ENCODE data around the gene CDRT4.

Gene CDRT4

DNA sequence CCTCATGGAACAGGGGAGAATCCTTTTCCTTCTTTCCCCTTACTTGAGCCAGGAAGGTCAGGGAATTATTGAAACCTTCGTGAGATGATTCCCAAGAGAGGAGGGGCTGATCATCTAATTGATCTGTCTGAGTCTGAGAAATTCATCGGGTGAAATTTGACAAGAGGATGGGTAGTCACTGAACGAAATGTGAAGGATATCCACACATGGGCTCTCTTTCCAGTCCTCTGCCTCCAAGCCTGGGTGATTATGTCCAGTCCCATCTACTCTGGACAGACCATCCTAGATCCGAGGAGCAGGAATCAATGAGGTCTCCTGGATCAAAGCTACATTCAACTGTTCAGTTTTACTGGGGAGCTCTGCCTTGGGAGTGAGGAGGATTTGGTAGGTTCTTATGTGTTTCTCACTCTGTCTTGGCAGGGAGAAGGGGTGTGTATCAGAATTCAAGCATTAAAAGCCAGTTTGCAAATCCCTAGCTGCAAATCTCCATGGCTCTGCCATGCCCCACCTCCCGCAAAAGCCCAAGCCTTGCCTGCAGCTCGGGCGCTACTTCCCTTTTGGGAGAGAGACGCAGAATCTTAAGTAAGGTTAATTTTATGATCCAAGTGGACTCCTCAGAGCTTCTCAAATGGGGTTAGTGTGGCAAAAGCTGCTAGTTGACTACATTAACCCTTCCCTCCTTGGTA is 78.9 kb downstream of the CDRT4 start:
- DNase-seq, result no peak

GRCh38 chr17:15386083-15386482 is 81.3 kb downstream of the CDRT4 start:
- no peak for DNase-seq
